SW 1271 (cell line): Measurements from ENCODE around the gene POTEF.
"Not testable (repeated sequence)": the region's sequence is repeated elsewhere in the genome, so short reads cannot be mapped to it uniquely, and the experiment has no call there.

Experiments
- DNase-seq, 2 experiments: peaks; one replicate each; lab custom pipeline; 2025; lab: John Stamatoyannopoulos, UW

POTEF gene

GRCh38 chr2:130129120-130129829, at the start of gene POTEF:
POTEF (minus strand) TSS chr2:130129222; CDS start chr2:130120515, 8,707 bp downstream.
- DNase-seq: not testable (repeated sequence)

GRCh38 chr2:130174866-130175265, 45.8 kb upstream of the POTEF start:
- DNase-seq: not testable (repeated sequence)

- no peak for DNase-seq
Observed at GRCh38 chr2:130169896-130170295, 40.9 kb upstream of the POTEF start.

DNA sequence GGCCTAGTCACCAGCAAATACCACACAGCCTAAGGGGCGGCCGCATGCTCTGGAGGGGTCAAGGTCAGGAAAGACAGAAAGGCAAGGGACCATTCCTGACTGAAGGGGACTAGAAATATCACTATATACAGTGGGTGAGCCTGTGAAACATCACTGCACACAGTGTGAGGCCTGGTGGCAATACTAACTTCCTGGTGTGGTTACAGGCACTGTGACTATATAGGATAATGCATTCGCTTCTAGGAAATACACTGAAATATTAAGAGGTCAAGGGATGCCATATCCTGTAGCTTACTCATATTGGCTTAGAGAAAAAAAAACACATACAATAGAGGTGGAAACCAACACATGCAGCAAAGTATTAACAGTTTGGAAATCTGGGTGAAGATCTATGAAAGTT, 40.1 kb upstream of the POTEF start:
- DNase-seq: not testable (repeated sequence)

- not testable (repeated sequence) for DNase-seq
Observed at GRCh38 chr2:130166611-130167010, 37.6 kb upstream of the POTEF start.

DNA sequence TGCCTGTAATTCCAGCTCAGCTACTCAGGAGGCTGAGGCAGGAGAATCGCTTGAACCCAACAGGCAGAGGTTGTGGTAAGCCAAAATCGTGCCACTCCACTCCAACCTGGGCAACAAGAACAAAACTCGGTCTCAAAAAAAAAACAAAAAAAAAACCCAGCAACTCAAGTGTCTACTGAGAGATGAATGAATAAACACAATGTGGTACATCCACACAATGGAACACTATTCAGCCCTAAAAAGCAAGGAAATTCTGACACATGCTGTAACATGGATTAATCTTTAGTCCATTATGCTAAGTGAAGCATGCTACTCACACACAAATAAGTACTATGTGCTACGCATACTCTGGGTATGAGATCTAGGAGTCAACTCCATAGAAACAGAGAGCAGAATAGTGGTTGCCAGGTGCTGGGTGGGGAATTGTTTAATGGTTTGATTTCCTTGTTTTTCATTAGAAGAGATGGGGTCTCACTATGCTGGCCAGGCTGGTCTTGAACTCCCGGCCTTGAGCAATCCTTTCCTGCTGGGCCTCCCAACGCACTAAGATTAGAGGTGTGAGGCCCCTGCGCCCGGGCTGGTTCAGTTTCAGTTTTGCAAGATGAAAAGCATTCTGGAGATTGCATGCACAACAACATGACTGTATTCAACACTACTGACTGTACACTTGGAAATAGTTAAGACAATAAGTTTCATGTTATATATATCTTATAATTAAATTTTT, 36.4 kb upstream of the POTEF start:
- DNase-seq: no peak

GRCh38 chr2:130162968-130163367, 33.9 kb upstream of the POTEF start:
- no peak for DNase-seq

GRCh38 chr2:130162486-130162885, 33.5 kb upstream of the POTEF start:
- not testable (repeated sequence) for DNase-seq

GRCh38 chr2:130160838-130161705, 32.0 kb upstream of the POTEF start:
- DNase-seq: not testable (repeated sequence)

- DNase-seq: no peak
Observed at GRCh38 chr2:130160131-130160530, 31.1 kb upstream of the POTEF start.

- not testable (repeated sequence) for DNase-seq
Observed at GRCh38 chr2:130159376-130159775, 30.4 kb upstream of the POTEF start.

GRCh38 chr2:130158631-130159030, 29.6 kb upstream of the POTEF start:
- DNase-seq: no peak

GRCh38 chr2:130157825-130158514, 28.9 kb upstream of the POTEF start:
- not testable (repeated sequence) for DNase-seq

DNA sequence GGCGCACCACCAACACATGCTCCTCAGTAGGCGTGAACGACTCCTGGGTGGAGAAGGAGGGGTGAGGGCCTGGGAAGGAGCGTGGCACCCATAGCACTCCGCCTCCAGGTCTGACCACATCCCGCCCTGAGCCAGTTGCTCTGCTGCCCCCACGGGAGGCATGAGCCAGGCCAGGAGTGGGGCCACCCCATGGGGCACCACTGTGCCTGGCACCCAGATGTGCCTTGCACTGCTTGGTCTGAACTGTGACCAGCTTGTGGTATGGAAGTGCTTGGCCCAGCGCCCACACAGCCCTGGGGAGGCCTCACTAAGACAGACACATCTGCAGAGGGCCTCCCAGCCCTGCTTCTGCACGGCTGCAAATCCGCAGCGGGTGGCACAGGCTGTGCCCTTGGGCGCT, 28.3 kb upstream of the POTEF start:
- not testable (repeated sequence) for DNase-seq

- DNase-seq: no peak
Observed at GRCh38 chr2:130156624-130157004, 27.6 kb upstream of the POTEF start.

DNA sequence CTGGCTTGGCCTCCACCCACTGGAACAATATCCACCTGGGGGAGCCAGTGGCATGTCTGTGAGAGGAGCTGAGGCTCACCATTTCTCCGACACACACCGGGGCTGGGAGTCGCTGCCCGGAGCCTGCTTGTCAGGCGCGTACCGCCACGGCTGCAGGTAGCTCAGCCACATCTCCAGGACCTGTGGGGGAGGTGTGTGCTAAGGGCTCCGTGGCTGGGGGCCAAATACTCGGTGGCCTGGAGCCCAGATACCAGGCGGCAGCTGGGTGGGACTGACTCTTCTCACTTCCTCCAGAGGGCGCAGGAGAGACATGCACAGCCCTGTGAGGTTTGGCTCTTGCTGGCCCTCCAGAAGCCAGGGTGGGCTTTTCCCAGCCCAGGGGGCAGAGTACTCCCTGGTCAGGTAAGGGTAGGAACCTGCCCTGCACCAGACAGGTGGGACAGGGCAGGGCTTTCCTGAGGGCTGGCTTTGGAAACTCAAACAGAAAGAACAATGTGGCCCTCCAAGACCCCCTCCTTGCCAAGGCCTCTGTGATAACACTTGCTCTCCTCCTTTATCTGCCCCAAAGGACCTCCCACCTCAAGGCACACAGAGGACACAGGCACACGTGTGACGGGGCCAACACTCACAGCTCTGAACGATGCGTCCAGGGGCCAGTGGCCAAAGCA, 27.1 kb upstream of the POTEF start:
- DNase-seq: peak in 1 of 2 experiments; percentile 25

DNA sequence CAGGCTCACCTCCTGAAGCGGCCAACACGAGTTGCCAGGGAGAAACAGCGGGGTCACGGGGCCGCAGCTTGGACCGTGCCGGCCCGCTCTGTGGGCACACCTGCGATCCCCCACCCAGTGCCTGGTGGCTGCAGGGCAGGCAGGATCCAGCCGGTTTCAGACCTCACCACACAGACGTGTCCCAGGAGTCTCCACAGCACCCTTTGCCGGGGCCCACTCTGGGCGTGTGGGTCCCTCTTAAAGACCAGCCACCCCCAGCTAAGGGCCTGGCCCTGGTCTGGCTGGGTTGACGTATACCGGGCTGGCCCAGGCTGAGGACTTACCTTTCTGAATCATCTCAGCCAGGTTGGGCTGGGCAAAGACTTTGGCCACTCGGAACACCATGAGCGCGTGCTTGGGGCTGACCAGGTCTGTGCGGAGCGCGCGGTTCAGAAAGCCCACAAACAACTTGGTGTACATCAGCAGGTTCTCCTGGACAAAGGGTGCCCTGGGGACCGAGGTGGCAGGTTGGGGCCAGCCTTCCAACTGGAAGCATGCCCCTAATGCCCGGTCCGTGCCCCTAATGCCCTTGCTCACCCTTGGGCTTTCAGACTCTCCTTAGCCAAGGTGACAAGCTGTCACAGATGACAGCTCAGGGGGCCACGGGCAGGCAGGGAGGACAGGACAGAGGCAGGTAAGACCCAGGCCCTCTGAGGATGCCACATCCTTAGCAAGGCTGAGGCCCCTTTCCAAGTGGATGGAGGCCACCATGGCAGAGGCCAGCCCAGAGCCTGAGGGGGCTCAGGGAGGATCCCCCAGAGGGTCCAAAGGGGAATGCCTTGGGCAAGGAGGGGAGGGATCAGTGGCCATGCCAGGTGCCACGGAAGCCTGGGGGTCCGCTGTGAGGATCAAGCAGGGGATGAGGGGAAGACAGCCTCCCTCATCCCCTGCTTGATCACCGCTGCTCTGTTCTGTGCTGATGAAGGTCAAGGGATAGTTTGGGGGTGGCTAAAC, 26.0 kb upstream of the POTEF start:
- no peak for DNase-seq

DNA sequence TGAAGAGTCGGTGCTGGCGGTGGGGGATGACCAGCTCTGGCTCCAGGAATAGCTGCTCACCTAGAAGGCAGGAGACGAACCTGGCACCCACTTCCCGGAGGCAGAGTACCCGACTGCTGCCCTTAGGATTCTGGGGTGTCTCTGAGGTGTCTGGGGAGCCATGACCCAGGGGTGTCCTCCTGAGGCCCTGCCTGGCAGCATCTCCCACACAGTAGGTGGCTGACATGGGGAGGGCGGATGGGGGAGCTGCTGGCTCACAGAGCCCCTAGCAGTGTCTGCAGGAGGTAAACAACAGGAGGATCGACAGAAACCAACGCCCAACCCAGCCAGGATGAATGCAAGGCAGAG, 25.4 kb upstream of the POTEF start:
- DNase-seq: not testable (repeated sequence)

DNA sequence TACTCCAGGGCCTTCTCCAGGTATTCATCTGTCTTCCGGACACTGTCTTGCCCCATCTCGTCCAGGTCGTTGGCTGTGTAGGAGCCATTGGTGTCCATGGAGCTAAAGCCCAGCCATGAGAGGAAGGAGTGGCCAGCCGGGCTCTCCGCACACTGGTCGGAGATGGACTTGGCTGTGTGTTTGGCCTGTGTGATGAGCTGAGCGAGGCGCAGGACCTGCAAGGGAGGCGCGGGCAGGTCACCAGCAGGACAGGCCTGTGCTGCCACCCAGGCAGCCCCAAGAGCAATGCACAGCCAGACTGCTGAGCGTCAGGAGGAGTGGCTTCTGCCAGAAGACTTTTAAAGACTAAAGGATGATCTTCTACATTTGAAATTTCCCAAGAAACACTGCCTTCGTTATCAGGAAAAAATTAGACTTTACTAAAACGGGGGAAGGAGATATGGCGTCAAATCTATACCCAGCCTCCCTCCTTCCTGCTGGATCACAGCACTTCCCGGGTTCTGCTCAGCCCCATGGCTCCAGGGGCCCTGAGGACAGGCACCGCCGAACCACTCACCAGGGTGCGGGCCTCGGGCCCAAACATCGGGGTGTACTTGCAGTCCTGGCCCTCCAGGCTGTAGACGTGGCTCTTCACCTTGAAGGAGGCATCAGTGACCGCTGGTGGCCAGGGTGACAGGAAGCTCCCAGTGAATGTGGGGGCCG, 24.9 kb upstream of the POTEF start:
- DNase-seq: not testable (repeated sequence)
